ENCODE data around the gene MEIS2.
A peak's percentile ranks its signal among the peaks of the same experiment; 100 is the strongest.

The MEIS2 gene

DNA sequence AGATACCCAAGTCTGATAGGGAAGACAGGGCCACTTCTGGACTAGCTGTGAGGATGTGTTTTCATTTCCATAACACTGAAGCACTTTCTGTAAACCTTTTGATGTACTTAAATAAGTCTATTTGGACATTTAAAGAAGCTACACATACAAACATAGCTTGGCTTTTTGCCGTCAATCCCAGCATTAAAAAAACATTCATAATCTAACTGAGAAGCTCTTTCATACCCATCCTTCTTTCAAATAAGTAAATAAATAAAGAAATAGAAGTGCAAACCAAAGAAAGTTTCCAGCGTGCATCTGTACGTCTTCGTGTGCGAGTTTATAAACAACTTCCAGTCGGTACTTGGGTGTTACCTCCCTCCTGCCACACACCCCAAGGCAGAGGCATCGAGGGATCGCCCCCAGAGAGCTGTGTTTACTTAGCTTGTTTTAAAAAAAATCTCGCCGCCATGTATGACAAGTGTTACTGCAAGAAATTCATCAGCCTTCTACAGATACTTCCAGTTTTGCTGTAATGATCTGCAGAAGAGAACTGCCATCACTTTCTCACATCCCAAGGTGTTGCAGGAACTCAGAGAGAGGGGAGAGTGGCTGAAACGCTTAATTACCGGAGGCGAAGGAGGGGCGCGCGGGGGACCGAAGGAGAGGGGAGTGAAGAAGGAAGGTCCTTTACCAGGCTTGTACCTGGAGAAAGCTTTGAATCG lies 9.0 kb upstream of the MEIS2 start:
- TF ChIP-seq, protein P1, sequence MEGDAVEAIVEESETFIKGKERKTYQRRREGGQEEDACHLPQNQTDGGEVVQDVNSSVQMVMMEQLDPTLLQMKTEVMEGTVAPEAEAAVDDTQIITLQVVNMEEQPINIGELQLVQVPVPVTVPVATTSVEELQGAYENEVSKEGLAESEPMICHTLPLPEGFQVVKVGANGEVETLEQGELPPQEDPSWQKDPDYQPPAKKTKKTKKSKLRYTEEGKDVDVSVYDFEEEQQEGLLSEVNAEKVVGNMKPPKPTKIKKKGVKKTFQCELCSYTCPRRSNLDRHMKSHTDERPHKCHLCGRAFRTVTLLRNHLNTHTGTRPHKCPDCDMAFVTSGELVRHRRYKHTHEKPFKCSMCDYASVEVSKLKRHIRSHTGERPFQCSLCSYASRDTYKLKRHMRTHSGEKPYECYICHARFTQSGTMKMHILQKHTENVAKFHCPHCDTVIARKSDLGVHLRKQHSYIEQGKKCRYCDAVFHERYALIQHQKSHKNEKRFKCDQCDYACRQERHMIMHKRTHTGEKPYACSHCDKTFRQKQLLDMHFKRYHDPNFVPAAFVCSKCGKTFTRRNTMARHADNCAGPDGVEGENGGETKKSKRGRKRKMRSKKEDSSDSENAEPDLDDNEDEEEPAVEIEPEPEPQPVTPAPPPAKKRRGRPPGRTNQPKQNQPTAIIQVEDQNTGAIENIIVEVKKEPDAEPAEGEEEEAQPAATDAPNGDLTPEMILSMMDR (conservative IDR thresholded peaks at IDR 0.05; ENCODE audit: low read length) = no peak
- no peak for DNase-seq (ENCODE audit: low read depth)
- no peak overlapping the region for H3K4me3 ChIP-seq (ENCODE audit: low read length)

DNA sequence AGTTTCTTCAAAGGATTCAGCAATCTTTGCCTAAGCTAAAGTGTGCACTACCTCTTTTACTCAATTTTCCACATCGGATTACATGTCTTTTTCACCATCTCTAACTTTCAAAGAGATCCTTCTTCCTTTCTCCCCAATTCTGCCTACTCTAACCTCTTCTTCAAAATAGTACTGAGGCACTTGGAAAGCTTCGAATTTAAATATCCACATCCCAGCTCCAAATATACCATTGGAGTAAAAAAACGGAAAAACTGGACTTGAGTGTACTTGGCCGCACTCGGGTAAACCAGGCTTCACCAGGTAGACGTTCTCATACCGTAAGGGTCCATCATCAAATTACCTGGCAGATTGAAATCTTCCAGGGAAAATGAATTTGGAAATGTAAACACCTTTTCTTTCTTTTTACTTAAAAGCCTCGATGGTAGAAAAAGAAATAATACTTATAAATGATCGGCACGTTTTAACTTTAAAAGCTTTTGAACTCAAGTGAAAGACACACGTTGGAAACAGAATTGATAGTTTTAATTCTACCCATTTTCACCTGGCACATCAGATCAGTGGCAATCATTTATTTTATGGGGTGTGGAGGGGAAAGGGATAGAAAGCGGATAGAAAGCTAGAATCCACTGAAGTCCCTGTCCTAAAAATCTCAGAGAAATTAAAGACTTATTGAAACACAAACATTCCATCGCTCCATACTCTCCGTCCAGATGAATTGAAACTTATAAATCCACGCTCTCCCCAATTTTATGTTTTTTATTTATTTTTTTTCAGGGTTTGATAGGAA lies 8.2 kb upstream of the MEIS2 start:
- TF ChIP-seq, protein P1 (conservative IDR thresholded peaks at IDR 0.05; ENCODE audit: low read length) = no peak
- DNase-seq (ENCODE audit: low read depth) = no peak
- no peak overlapping the region for H3K4me3 ChIP-seq (ENCODE audit: low read length)

DNA sequence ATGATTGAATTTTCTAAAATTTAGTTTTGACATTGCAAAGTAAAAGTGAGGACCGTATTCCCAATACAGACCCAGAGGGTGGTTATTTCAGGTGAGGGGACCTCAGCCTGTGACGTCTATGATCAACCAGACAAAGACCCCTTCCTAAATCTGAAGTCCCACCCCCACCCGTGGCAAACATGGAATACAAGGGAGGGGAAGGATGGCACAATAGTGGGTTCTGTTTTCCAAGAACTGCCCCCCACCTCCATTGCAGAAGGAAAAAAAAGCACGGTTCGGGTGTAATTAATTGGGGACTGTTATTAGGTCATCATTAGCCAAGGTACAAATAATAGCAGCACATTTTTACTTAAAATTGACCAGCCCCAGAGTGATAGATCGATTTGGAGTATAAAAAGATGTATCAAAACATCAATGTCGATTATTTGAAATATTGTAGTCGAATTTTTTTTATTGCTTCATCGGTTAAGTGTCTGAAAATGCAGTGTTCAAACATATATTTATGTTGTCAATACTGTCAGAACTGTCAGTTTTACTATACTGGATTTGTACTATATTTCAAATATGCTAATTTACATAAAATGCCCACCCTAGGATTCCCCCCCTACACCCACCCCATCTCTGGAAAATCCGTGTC lies 7.5 kb upstream of the MEIS2 start:
- DNase-seq (ENCODE audit: low read depth) = no peak
- TF ChIP-seq, protein P1 (conservative IDR thresholded peaks at IDR 0.05; ENCODE audit: low read length) = no peak
- no peak overlapping the region for H3K4me3 ChIP-seq (ENCODE audit: low read length)

GRCh38 chr15:37107071-37107743 lies 6.9 kb upstream of the MEIS2 start:
- TF ChIP-seq, protein P1 (conservative IDR thresholded peaks at IDR 0.05; ENCODE audit: low read length) = no peak
- H3K4me3 ChIP-seq (ENCODE audit: low read length) = no peak overlapping the region
- no peak for DNase-seq (ENCODE audit: low read depth)

DNA sequence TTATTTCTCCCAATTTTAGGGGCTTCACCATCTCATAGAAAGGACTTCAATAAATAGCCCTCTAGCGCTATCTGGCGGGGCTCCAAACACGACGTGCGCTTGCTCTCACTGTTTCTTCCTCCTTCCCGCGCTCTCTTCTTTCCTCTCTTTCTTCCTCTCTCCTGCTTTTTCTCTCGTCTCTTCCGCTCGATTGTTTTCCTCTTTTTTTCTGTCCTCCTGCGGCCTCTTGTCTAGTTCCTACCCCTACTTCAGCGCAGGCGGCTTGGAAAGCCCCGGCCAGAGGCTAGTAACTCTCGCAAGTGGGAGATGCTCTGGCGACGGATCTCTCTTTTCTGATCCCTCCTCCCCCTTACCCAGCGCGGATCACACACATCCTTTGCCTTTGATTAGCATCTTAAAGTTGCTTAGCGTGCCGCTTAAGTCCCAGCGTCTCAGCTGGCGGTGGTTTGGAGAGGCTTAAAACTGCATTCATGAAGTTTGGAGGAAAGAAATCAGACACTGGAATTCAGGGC lies 6.2 kb upstream of the MEIS2 start:
- DNase-seq (ENCODE audit: low read depth) = no peak
- H3K4me3 ChIP-seq (ENCODE audit: low read length) = peak overlapping the region; percentile 31
- TF ChIP-seq, protein P1 (conservative IDR thresholded peaks at IDR 0.05; ENCODE audit: low read length) = no peak

DNA sequence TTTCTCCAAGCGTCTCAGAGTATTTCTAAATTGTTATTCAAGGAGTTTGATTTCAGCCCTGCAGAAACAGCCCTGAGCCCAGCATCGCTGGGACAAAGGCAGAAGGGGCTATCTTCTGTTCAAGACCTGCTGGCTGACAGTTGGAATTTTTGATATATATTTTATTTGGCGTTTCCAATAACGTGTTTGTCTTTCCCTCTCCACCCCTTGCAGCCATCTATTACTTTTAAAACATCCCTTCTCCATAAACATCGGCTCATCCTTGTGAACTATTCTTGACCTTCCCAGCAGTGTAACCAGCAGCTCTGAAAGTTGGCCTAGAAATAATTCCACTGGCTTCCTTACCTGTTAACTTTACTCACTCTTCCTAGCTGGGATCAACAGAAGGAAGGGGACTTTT lies 5.5 kb upstream of the MEIS2 start:
- TF ChIP-seq, protein P1 (conservative IDR thresholded peaks at IDR 0.05; ENCODE audit: low read length) = no peak
- no peak for DNase-seq (ENCODE audit: low read depth)
- H3K4me3 ChIP-seq (ENCODE audit: low read length) = no peak overlapping the region
